OCI-LY1 (cell line): ENCODE measurements around the gene LTBP1.

ENCODE experiments used
- H2AFZ ChIP-seq: fragments of 200-600 bp; sonication (generic), shearing (Covaris generic); 2 replicates; pipeline ENCODE4 v1.6.0; 2014; ENCODE audit warnings: antibody characterized with exemption, mild to moderate bottlenecking, low read length
- H3F3A ChIP-seq: fragments of 200-600 bp; sonication (generic), shearing (Covaris generic); 2 replicates; pipeline ENCODE4 v1.6.0; 2014; ENCODE audit warnings: mild to moderate bottlenecking, antibody characterized with exemption, low read length, moderate library complexity; ENCODE audit not compliant: insufficient read depth
- H3K27ac ChIP-seq: fragments of 200-600 bp; sonication (generic); 2 replicates; pipeline ENCODE4 v1.5.1; 2014; ENCODE audit warnings: low read length, mixed run types, mild to moderate bottlenecking, low read depth; ENCODE audit not compliant: poor library complexity, severe bottlenecking
- H3K27me3 ChIP-seq: fragments of 200-600 bp; sonication (generic); 2 replicates; pipeline ENCODE4 v1.6.0; 2014; ENCODE audit warnings: antibody characterized with exemption, mild to moderate bottlenecking, low read length, moderate library complexity; ENCODE audit not compliant: insufficient read depth
- H3K36me3 ChIP-seq: fragments of 200-600 bp; sonication (generic); 2 replicates; pipeline ENCODE4 v1.6.1; 2014; ENCODE audit warnings: mild to moderate bottlenecking, antibody characterized with exemption, low read length, moderate library complexity, mixed read lengths; ENCODE audit not compliant: insufficient read depth
- H3K4me1 ChIP-seq: fragments of 200-600 bp; sonication (generic); 2 replicates; pipeline ENCODE4 v1.5.1; 2014; ENCODE audit warnings: mild to moderate bottlenecking, low read length, moderate library complexity; ENCODE audit not compliant: insufficient read depth, severe bottlenecking
- H3K4me2 ChIP-seq: fragments of 200-600 bp; sonication (generic), shearing (Covaris generic); 2 replicates; pipeline ENCODE4 v1.6.1; 2014; ENCODE audit warnings: low read length
- H3K4me3 ChIP-seq: fragments of 200-600 bp; sonication (generic); 2 replicates; pipeline ENCODE4 v1.5.1; 2014; ENCODE audit warnings: low read length, low read depth, mild to moderate bottlenecking, mixed read lengths; ENCODE audit not compliant: poor library complexity, severe bottlenecking
- H3K79me2 ChIP-seq: fragments of 200-600 bp; shearing (Covaris generic); 2 replicates; pipeline ENCODE4 v1.6.1; 2016; ENCODE audit warnings: mixed run types, low read length, mixed read lengths; ENCODE audit not compliant: insufficient read depth
- H3K9ac ChIP-seq: fragments of 200-600 bp; sonication (generic), shearing (Covaris generic); 2 replicates; pipeline ENCODE4 v1.6.1; 2014; ENCODE audit warnings: mild to moderate bottlenecking, low read length, mixed read lengths
- H3K9me2 ChIP-seq: fragments of 200-600 bp; sonication (generic), shearing (Covaris generic); 2 replicates; pipeline ENCODE4 v1.6.1; 2014; ENCODE audit warnings: low read depth, mild to moderate bottlenecking, low read length, mixed read lengths
- H3K9me3 ChIP-seq: fragments of 200-600 bp; shearing (Covaris generic); 2 replicates; pipeline ENCODE4 v1.6.1; 2014; ENCODE audit warnings: low read length, mixed read lengths
- H4K20me1 ChIP-seq: fragments of 200-600 bp; sonication (generic), shearing (Covaris generic); 2 replicates; pipeline ENCODE4 v1.6.0; 2016; ENCODE audit warnings: mild to moderate bottlenecking, low read length; ENCODE audit not compliant: insufficient read depth
- EZH2 ChIP-seq: fragments of 200-600 bp; sonication (generic), shearing (Covaris generic); IDR thresholded peaks from 2 replicates; pipeline ENCODE4 v1.8.0; 2017; ENCODE audit warnings: borderline replicate concordance, mixed run types, mild to moderate bottlenecking, antibody characterized with exemption, low read length, moderate library complexity, mixed read lengths
- TF ChIP-seq, protein P1 (sequence below): fragments of 200-600 bp; sonication (generic), shearing (Covaris generic); IDR thresholded peaks from 2 replicates; pipeline ENCODE4 v1.5.1; 2017; ENCODE audit warnings: mild to moderate bottlenecking, antibody characterized with exemption, low read length, moderate library complexity, mixed read lengths

LTBP1 gene

DNA sequence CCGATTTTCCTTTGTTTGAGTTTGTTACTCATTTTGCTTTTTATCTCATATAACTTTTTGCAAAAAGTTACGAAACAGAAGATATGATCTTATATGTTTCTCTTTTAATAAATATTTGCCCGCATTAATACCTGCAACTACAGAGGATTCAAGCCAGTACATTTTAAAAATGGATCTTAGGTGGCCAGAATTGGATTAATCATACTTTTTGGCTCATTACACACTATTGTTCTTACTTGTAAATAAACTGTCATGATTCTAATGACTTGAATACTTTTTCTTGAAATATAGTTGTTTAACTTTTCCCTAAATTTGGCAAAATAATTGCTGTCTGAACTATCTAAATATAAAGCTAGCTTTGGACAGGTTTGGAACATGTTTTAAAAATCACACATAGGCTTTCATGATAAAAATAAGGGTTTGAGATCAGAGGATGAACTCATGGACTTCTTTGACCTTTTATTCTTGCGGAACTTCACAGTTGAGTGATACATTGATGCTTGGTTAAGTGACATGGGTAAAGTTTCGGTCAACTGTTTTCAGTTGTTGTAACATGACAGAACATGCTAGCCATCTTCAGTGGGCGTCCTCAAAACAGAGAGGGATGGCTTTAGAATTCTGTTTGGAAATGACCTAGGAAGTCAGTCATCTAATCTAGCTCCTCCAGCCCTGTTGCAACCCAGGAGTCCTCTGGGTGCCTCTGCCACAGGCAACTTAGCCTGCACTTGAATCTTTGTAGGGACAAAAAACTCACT, 44.5 kb downstream of the LTBP1 start:
- H3K36me3 ChIP-seq: peaks cover 99% of the 10 kb centered on the region
- H3K4me3 ChIP-seq: no peak overlapping the region
- no peak overlapping the region for H3K9ac ChIP-seq
- no peak overlapping the region for H3K27ac ChIP-seq
- H2AFZ ChIP-seq: no peak overlapping the region
- H3K4me1 ChIP-seq: no peaks in the 10 kb centered on the region
- TF ChIP-seq, protein P1, sequence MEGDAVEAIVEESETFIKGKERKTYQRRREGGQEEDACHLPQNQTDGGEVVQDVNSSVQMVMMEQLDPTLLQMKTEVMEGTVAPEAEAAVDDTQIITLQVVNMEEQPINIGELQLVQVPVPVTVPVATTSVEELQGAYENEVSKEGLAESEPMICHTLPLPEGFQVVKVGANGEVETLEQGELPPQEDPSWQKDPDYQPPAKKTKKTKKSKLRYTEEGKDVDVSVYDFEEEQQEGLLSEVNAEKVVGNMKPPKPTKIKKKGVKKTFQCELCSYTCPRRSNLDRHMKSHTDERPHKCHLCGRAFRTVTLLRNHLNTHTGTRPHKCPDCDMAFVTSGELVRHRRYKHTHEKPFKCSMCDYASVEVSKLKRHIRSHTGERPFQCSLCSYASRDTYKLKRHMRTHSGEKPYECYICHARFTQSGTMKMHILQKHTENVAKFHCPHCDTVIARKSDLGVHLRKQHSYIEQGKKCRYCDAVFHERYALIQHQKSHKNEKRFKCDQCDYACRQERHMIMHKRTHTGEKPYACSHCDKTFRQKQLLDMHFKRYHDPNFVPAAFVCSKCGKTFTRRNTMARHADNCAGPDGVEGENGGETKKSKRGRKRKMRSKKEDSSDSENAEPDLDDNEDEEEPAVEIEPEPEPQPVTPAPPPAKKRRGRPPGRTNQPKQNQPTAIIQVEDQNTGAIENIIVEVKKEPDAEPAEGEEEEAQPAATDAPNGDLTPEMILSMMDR: no peak
- no peak for TF ChIP-seq EZH2
- peaks cover 4% of the 10 kb centered on the region for H3K9me3 ChIP-seq
- H3K79me2 ChIP-seq: peaks cover 97% of the 10 kb centered on the region
- H3F3A ChIP-seq: no peaks in the 10 kb centered on the region
- H3K9me2 ChIP-seq: no peaks in the 10 kb centered on the region
- H3K27me3 ChIP-seq: no peaks in the 10 kb centered on the region
- H4K20me1 ChIP-seq: no peaks in the 10 kb centered on the region
- H3K4me2 ChIP-seq: no peak overlapping the region

DNA sequence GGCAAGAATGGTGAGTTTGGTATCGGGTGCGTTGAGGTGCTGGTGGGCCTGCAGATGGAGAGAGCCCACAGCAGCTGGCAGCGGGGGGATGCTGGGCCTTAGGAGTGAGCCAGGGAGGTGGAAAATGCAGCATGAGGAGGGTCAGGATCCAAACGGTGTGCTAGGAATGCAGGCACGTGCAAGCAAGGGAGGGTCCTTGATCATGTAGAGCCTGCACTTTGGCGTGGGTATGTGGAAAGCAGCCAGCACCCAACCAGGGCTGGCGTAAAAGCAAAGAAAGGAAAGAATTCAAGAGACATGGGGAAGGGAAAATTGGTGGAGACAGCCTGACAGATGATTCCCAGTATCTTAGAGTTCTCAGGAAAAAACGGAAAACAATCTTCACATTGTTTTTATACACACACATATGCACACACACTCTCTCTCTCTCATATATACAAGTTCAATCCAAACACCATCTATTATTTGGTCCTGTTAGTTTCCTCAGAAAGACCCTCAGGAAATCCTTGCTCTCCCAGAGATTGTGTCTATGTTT, 46.3 kb downstream of the LTBP1 start:
- no peaks in the 10 kb centered on the region for H4K20me1 ChIP-seq
- no peak overlapping the region for H3K4me3 ChIP-seq
- no peaks in the 10 kb centered on the region for H3K27me3 ChIP-seq
- H3K9me2 ChIP-seq: no peaks in the 10 kb centered on the region
- peaks cover 95% of the 10 kb centered on the region for H3K79me2 ChIP-seq
- peaks cover 85% of the 10 kb centered on the region for H3K36me3 ChIP-seq
- H3K27ac ChIP-seq: no peak overlapping the region
- no peak overlapping the region for H2AFZ ChIP-seq
- no peaks in the 10 kb centered on the region for H3F3A ChIP-seq
- H3K9ac ChIP-seq: no peak overlapping the region
- no peak overlapping the region for H3K4me2 ChIP-seq
- no peak for TF ChIP-seq EZH2
- TF ChIP-seq, protein P1: no peak
- H3K4me1 ChIP-seq: no peaks in the 10 kb centered on the region
- H3K9me3 ChIP-seq: peaks cover 4% of the 10 kb centered on the region

DNA sequence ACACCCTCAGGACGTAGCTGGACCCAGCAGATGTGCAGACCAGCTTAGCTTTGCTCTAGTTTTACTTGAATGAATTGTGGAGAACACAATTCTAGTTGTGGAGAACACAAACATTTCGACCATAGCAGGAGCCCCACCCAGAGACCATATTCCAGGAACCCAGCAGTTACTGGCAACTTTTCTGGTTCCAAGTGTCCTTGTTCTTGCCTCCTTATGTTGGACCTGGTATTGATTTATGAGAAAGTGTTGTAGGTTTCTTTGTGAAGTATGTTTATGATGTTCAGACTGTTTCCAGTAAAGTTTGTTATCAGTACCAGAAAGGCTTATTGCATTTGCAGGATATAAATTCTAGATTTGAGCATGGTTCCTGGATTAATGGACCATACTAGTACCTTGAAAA, 51.0 kb downstream of the LTBP1 start:
- H3K27ac ChIP-seq: no peak overlapping the region
- H3K27me3 ChIP-seq: no peaks in the 10 kb centered on the region
- H3K36me3 ChIP-seq: peaks cover 43% of the 10 kb centered on the region
- no peaks in the 10 kb centered on the region; the same call in 1 of the 2 replicates for H3K9me3 ChIP-seq
- H3K79me2 ChIP-seq: peaks cover 64% of the 10 kb centered on the region
- H2AFZ ChIP-seq: no peak overlapping the region
- H4K20me1 ChIP-seq: no peaks in the 10 kb centered on the region
- H3K9me2 ChIP-seq: no peaks in the 10 kb centered on the region
- no peak overlapping the region for H3K9ac ChIP-seq
- TF ChIP-seq, protein P1: no peak
- TF ChIP-seq EZH2: no peak
- H3K4me3 ChIP-seq: no peak overlapping the region
- no peak overlapping the region for H3K4me2 ChIP-seq
- H3F3A ChIP-seq: no peaks in the 10 kb centered on the region
- H3K4me1 ChIP-seq: peaks cover 7% of the 10 kb centered on the region
